GM19328 (cell line): ENCODE measurements around the gene NLGN1.

Experiments
- ATAC-seq: cut with Tn5 transposase; IDR thresholded peaks from one replicate; pipeline ENCODE4 v1.9.1; 2021; ENCODE audit warnings: mild to moderate bottlenecking, moderate library complexity; ENCODE audit not compliant: unreplicated experiment

The NLGN1 gene

DNA sequence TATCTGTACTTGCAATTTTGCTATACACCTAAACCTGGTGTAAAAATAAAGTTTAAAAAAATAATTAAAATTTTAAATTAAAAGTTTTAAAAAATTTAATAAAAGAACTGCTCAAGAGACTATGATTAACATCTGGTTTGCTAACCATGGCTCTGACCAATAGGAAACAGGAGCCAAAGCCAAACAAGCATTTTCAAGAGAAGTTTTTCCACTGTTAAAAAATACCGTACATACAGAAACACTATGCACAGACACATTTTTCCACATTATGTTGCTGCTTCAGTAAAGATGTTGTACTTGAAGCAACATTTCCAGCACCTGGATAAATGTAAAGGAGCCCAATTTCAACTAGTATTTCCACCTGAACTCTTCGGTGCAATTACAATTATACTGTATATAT lies 917.7 kb downstream of the NLGN1 start:
- no peak for ATAC-seq

DNA sequence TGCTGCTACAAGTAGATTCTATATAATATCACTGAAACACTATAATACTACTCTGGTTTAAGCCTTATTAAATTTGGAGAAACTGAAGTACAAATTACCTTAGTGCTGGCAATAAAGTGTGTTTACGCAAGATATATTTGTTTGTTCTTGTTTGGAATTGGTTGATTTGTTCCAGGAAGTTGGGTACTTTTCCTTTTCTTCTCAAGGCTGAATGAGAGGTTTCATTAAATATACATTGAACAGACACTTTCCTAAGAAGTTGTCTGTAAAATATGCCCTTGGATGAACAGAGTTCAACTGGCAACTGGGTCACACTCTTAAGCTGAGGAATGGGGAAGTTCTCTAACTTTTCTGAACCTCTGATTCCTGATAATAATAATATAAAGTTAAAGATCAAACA lies 919.5 kb downstream of the NLGN1 start:
- ATAC-seq, result no peak

DNA sequence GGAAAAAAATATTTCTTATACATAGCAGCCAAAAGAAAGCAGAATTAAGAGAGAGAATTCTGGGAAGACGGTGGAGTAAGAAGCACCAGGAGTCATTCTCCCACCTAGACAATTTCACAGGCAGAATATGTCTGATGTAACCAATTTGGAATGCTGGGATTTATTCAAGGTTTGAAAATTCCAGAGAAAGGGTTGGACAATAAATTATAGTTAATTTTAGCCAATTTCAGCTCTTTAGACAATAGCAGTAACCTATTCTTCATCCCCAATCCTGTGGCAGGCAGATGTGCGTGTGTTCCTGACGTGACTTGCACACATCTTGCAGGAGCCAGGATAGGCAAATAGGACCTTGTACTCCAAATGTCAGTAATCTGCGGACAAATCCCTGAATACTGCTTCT lies 920.6 kb downstream of the NLGN1 start:
- no peak for ATAC-seq

DNA sequence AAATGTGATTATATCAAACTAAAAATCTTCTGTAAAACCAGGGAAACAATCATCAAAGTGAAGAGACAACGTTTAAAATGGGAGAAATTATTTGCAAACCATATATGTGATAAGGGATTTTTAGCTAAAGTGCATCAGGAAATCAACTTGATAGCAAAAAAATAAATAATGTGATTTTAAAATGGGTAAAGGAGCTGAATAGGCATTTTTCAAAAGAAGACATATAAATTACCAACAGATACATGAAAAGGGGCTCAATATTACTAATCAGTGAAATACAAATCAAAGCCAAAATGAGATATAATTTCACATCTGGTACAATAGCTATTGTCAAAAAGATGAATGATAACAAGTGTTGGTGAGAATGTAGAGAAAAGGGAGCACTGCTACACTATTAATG lies 924.0 kb downstream of the NLGN1 start:
- ATAC-seq, result no peak

DNA sequence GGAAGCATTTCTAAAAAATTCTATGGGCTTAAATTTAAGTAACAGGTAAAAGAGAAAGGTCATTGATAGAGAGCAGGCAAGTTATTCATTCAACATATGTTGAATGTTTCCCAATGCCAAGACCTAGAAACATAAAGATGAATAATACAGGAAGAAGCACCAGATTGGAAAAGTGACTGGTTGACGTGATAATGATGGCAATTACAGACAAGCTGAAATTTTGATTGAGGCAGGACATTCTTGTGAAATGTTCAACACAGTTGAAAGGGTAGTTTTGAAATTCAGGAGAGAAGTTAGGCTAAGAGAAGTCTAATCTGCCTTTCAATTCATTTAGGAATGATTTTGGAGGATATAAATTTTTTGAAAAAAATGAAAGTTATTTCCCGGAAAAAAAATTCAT lies 925.2 kb downstream of the NLGN1 start:
- ATAC-seq, result no peak

DNA sequence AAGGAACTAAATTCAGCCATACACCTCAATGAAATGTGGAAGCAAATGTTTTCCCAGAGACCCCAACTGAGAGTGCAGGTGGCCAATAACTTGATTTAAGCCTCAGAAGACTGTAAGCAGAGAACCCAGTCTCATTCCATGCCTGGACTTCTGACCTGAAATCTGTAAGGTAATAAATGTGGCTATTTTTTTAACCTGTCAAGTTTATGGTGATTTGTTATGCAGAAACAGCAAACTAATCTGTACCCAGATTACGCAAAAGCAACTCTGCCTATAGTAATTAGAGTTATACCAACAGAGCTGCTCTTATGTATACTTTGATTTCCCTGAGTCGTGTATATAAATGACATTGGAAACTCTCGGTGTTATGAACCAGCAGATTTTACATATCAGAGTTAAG lies 927.6 kb downstream of the NLGN1 start:
- ATAC-seq, result no peak

DNA sequence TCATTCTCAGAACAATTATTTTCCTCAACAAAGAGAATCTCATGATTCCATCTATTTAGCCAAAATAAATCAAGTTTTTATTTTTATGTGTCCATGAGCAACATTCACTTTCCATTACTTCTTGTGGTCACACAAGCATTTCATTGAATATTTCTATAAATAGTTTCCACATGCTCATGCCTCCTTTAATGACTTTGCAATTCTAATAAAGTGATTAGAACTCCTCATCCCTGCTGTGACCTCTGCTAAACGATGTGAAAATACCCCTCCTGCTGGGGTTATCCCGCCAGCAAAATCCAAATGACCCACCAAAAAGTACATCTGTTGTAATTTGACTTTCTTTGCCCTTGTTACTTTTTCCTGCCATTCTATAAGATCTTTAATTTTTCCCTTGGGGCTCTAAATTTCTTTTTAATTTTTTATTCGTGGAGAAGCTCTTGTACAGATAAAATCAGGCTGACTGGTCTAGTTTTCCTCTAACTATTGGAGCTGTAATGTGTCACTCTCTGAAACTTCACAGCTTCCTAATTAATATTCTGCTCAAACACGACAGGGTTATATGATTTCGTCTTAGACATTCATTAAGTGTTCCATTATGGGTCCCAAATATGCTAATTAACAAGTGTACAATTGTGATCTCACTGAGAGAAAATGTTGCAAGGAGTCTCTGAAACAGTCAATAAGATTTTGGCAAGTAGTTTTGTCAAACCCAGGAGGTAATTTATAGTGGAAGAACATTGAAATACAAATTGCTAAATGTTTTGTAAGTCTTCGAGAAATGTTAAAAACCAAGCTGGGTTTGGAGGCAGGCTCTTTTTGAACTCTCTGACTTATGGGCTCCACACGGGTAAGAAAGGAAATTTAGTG lies 928.5 kb downstream of the NLGN1 start:
- ATAC-seq, result no peak

DNA sequence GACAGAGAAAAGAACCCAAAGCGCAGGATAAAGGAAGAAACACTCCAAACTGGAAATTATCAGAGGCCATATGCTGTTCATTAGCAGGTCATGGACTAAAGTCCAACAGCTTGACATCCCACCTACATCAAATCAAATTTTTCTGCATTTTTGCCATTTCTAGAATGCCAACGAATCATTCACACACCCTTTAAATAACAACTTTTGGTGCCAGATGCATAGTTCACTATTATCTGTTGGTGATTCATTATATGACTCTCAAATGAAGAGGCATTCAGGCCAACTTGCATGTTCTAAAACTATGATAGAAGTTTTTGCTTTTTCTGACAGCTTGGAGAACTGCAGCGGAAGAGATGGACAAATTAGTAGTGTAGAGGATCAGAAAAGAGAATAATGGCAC lies 931.8 kb downstream of the NLGN1 start:
- no peak for ATAC-seq

DNA sequence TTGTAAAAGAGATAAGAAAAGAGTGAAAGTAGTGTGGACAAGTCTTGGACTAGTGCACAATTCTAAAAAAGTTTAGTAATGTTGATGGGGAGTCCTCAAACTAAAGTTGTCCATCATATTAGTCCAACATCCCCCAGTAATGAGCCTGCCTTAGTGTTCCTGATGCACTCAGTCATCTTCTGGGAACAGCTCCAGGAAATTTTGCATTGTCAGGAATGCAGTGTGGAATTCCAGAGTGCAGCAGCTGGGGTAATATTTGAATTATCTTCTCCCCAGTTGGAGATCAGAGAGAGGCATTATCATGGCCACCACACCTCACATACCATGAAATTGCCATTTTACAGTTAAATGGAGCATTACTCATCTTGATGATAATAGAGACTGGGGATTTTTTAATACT lies 932.8 kb downstream of the NLGN1 start:
- ATAC-seq, result no peak

DNA sequence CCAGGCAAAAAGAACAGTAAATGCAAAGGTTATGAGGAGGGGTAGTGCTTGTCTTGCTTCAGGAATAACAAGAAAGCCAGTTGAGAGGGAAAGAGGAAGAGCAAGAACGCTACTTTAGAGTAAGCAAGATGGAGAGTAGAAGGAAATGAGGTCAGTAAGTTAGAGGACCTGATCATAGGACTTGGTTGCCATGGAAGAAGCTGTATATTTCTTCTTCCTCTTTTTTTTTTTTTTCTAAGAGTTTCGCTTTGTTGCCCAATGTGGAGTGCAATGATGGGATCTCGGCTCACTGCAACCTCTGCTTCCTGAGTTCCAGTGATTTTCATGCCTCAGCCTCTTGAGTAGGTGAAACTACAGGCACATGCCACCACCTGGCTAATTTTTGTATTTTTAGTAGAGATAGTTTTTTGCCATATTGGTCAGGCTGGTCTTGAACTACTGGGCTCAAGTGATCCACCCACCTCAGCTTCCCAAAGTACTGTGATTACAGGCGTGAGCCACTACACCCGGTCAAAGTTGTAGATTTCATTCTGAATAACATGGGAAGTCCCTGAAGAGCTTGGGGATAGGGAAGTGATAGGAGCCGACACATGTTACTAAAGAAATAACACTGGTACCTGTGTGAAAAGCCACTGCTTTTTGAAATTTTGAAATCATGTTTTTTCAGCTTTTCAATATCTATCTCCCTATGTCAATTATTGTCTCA lies 933.7 kb downstream of the NLGN1 start:
- ATAC-seq, result no peak

DNA sequence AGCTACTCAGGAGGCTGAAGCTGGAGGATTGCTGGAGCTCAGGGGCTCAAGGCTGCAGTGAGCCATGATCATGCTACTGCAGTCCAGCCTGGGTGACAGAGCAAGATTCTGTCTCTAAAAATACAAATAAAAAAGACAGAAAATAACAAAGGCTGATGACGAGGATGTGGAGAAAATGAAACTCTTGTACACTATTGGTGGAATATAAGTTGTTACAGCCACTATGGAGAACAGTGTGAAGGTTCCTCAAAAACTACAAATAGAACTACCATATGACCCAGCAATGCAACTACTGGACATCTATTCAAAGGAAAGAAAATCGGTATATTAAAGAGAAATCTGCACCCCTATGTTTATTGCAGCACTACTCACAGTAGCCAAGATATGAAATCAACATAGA lies 934.8 kb downstream of the NLGN1 start:
- ATAC-seq, result no peak

DNA sequence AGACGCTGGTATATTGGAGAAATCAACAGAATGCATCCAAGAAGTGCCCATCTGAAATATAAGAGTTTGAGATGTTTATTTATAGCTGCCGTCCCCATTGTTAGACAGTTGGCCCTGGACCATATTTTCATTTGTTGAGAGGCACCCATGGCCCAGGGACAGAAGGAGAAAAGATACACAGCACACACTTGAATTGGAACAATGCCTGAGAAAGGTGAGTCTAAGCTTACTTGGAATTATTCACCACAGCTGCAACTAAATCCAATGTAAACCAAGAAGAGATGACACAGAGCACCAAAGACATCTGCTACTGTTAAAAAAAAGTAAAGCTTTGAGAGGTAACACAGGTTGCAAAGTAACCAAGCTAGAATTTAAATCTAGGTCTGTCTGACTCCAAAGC lies 936.1 kb downstream of the NLGN1 start:
- ATAC-seq, result no peak

DNA sequence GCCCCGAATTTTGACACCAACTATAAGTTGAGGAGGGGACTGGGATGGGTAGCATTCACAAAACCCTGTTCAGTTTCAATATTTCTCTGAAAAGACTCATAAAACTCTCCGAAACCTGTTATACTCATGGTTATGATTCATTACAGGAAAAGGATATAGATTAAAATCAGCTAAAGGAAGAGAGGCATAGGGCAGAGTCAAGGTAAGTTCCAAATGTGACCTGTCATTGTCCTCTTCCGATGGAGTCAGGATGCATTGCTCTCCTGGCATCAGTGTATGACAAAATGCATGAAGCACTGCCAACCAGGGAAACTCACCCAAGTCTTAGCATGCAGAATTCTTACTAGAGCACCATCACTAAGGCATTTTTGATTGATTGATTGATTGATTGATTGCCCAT lies 936.6 kb downstream of the NLGN1 start:
- no peak for ATAC-seq

DNA sequence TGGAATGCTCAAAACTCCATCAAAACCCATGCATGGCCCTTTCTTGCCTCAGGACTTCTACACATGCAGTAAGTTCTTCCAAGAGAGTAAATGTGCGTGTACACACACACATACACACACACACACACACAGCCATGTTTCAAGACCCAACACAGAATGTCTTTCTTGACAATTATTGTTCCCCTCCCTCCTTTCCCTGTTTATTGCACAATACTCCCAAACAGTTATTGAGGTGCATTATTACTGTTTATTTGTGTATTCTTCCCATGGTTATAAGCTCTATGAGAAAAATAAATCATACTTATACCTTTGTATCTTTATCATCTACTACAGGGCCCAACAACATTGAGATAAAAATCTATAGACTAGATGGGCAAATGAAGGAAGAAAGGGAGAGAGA lies 937.8 kb downstream of the NLGN1 start:
- no peak for ATAC-seq

DNA sequence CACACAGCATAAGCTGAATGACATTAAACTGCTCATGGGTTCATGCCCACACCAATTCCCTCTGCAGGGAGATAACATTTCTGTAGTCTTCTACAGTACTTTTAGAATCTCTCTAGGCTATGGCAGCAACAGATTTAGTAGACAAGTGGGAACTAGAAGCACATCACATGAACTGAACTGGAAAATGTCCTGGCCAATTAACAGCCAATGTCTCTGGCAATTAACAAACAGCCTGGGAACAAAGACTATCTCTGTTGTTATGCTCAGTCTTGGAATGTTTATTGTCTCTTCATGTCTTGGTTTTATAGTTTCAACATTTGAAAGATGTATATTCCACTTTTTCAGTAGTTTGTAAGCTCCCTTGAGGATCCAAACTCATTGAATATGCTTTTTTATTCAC lies 938.4 kb downstream of the NLGN1 start:
- no peak for ATAC-seq
